ENCODE results near the gene LMX1A.

The LMX1A gene

DNA sequence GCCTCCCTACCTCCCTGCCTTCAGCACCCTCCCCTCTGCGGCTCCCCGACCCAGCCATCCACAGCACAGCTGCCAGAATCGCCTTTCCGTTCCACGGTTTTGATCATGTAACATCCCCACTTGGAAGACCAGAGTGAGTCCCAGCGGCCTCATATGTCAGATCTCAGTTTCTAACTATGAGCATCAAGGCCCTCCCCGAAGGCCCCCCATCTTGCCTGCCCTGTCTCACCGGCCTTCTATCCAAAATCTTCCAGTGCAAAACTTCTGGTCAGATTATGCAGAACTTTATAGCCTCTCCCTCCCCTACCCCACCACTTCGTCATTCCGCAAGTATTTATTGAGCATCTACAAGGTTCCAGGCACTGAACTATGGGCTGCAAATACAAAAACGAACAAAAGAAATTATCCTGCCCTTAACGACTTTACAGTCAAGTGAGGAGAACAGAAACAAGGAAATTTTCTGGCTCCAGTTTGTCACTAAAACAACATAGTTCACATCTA, 20.3 kb upstream of the LMX1A start:
- Mint-ChIP-seq H3K27ac (no peak overlapping the region), H3K36me3 (no peaks in the 10 kb centered on the region), H3K27me3 (peaks cover 44% of the 10 kb centered on the region), H3K4me1 (ENCODE audit: low read depth) (peaks cover 19% of the 10 kb centered on the region), H3K4me3 (peak overlapping the region; percentile 81), H3K9me3 (ENCODE audit: low read depth) (no peaks in the 10 kb centered on the region)

DNA sequence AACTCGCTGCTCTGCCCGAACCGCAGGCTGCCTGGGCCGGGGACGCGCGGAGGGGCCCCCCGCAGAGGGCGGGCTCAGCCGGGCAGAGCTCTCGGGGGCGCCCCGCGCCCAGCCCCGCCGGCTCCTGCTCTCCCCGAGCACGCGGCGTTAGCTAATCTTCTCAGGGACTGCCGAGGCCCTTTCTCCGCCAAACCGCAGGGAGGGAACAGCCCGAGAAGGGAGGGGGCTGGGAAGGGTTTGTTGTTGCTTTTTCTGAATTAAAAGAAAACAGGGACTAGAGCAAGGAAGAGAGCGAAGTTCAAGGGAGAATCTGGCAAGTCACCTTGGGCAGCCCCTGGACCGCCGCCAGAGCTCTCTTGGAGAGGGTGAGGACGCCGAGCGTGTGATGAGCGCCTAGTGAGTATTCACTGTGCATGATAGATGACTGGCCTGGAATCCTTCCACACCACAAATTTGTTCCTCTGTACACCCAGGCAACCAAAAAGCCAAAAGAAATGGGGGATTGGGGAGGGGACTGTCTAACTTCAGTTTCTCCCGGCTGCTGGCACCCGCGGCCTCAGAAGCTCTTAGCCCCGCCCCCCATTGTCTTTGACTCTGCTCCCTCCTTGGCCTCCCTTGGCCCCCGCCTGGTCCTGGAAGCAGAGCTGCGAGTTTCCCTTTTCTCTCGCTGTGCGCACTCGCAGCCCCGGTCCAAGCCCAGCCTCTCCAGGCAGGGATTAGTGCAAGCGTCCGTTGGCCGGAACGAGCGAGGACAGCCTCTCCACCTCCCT, 19.7 kb upstream of the LMX1A start:
- Mint-ChIP-seq H3K9me3 (ENCODE audit: low read depth) (no peaks in the 10 kb centered on the region), H3K27ac (no peak overlapping the region)

DNA sequence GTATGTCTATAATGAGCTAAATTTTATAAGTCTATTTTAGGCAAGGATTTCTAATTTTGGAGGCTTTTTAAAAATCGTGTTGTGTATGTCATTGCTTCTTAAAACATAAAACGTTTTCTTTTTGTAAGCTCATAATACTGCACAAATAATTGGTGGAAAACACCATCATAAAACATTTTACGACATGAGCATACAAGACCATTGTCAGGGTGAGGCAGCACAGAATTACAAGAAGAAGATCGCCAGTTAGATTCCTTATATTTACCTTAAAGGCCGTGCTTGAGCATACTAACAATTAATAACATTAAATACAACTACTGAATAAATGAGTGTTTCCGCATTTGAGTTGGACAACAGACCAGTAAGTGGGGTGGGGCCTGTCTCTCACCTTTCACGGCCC, 19.1 kb upstream of the LMX1A start:
- Mint-ChIP-seq H3K4me3 (peak overlapping the region; percentile 40), H3K36me3 (no peaks in the 10 kb centered on the region), H3K9me3 (ENCODE audit: low read depth) (no peaks in the 10 kb centered on the region), H3K4me1 (ENCODE audit: low read depth) (peaks cover 19% of the 10 kb centered on the region), H3K27ac (no peak overlapping the region), H3K27me3 (peaks cover 51% of the 10 kb centered on the region)

More for the DNA sequence above, 19.7 kb upstream of the LMX1A start:
- Mint-ChIP-seq H3K4me3 (peak overlapping the region; percentile 81), H3K27me3 (peaks cover 48% of the 10 kb centered on the region), H3K4me1 (ENCODE audit: low read depth) (peaks cover 19% of the 10 kb centered on the region), H3K36me3 (no peaks in the 10 kb centered on the region)

DNA sequence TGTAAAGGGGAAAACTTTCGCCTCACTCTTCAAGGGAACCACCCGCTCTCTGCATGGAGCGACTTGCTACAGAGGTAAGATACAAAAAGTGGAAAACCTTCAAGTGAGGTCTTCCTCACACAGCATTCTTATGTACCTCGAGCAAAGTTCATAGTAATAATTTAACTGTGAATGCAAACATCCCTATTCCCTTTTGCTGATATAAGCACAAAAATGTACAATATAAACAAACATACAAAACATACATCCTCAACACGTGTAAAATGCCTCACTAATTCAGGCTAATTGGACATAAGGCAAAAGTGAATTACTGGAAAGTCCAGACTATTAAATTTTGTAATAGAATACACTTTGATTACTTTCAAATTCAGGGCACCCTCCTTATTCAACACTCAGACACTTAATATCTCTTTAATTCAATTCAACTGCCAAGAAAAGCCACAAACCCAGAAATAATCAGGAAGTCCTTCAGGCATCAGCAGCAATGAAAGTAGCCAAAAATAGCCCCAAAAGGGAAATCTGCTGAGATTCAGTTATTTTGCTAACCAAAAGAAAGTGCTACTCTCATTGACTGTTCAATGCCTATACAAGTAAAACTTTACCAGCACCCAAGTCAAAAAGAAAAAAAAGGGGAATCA, 15.2 kb upstream of the LMX1A start:
- no peak overlapping the region for H3K4me3 Mint-ChIP-seq
- H3K27ac Mint-ChIP-seq = no peak overlapping the region
- peaks cover 13% of the 10 kb centered on the region for H3K4me1 Mint-ChIP-seq (ENCODE audit: low read depth)
- no peaks in the 10 kb centered on the region for H3K9me3 Mint-ChIP-seq (ENCODE audit: low read depth)
- peaks cover 52% of the 10 kb centered on the region for H3K27me3 Mint-ChIP-seq
- no peaks in the 10 kb centered on the region for H3K36me3 Mint-ChIP-seq

DNA sequence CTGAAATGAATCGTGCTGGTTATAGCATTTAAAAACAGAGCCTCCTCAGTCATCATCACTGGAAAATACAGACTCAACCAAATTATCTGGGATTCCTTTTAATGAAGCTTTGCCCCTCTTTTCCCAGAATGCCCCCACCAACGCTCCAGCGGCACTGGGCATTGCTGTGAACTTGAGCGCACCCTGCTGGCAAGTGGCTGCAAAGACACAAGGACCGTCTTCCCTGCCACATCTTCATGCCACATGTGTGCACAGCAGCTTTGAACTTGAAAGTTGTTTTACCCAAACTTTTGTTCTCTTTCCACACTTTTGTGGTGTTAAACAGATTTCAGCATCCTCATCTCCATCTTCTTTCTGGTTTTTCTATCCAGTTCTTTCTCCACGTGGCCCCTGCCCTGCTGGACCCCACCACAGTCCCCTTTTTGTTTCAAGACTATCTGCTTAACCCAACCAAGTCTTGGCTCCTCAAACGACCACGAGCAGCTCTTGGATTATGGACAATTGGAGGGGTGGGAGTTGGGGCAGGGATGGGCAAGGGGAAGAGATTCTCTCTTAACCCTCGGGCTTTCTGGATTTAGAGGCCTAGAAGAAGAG, 12.8 kb upstream of the LMX1A start:
- Mint-ChIP-seq H3K27ac (no peak overlapping the region), H3K27me3 (peaks cover 46% of the 10 kb centered on the region), H3K4me1 (ENCODE audit: low read depth) (no peaks in the 10 kb centered on the region), H3K4me3 (no peak overlapping the region), H3K36me3 (no peaks in the 10 kb centered on the region), H3K9me3 (ENCODE audit: low read depth) (no peaks in the 10 kb centered on the region)

DNA sequence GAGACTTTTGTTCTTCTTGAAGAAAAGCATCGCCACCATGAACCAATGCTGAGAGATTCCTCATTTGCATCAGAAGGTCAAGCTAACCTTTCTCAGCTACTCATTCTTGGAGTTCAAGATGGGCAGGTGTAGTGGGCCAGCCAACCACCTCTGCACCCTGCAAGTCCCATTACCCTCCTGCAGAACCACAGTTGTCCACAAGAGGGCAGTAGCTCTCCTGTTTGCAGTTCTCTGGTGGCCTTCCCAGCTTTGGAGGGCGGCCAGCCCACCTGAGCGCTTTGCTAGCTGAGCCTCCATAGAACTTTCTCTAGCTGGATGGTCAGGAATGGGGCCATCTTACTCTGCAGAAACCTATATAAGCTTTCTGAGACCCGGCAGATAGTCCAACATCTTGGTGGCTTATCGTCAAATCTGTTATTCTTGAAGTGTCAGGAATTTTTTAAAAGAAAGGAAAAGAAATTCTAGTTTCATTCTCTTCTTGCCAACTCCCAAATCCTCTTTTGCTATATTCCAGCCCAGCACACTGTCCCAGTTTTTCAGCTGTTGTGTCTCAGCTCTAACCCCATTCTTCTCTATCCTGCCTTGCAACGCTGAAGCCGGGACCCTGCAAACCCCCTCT, 11.0 kb upstream of the LMX1A start:
- peaks cover 32% of the 10 kb centered on the region for H3K27me3 Mint-ChIP-seq
- H3K4me3 Mint-ChIP-seq = no peak overlapping the region

DNA sequence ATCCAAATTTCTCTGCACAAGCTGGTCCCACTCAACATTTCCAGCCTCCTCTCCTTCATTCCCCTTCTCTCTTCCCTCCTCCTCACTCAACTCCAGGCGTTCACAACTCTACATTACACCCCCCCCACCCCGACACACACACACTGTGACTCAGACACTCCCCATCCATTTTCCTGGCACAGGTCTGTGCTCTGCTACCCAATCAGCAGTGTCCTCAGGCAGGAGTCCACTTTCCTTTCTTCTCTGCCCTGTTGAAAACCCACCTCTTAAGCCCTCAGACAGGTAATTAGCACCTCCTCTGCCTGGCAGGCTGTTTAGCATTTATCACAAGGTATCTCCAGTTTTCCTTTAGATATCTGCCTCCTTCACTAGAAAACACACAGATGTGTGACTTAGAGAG, 8.8 kb upstream of the LMX1A start:
- H3K9me3 Mint-ChIP-seq (ENCODE audit: low read depth) = no peaks in the 10 kb centered on the region
- no peaks in the 10 kb centered on the region for H3K4me1 Mint-ChIP-seq (ENCODE audit: low read depth)
- no peak overlapping the region for H3K27ac Mint-ChIP-seq
- no peaks in the 10 kb centered on the region for H3K36me3 Mint-ChIP-seq
- peaks cover 27% of the 10 kb centered on the region for H3K27me3 Mint-ChIP-seq
- no peak overlapping the region for H3K4me3 Mint-ChIP-seq

More for the DNA sequence above, 11.0 kb upstream of the LMX1A start:
- Mint-ChIP-seq H3K36me3 (no peaks in the 10 kb centered on the region), H3K27ac (no peak overlapping the region), H3K4me1 (ENCODE audit: low read depth) (no peaks in the 10 kb centered on the region), H3K9me3 (ENCODE audit: low read depth) (no peaks in the 10 kb centered on the region)

DNA sequence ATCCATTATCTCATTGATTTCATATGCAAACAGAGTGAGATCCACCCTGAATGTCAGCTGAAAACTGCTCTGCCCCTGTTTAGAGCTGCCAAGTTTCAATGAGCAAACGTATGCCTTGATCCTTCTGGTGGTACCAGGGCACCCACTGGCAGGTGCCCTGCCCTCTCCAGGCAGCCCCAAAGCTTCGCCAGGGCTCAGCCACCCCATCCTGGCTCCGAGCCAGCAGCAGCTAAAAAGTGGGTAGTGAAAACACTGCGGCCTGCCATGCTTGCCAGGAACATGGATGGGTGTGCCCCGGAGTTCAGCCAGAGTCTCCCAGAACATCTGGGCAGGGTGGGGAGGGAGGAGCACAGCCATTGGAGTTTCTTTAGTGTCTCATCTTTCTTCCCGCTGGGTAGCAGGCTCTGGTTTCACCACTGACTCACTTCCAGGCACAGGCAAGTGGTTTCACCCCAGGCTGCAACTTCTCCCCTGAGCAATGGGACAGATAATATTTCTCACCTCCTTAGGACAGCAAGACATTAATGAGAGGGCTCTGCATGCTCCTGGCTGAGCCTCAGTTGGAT, 8.1 kb upstream of the LMX1A start:
- H3K27me3 Mint-ChIP-seq = peaks cover 29% of the 10 kb centered on the region
- no peak overlapping the region for H3K4me3 Mint-ChIP-seq
- H3K4me1 Mint-ChIP-seq (ENCODE audit: low read depth) = no peaks in the 10 kb centered on the region
- H3K27ac Mint-ChIP-seq = no peak overlapping the region
- H3K36me3 Mint-ChIP-seq = no peaks in the 10 kb centered on the region
- no peaks in the 10 kb centered on the region for H3K9me3 Mint-ChIP-seq (ENCODE audit: low read depth)

DNA sequence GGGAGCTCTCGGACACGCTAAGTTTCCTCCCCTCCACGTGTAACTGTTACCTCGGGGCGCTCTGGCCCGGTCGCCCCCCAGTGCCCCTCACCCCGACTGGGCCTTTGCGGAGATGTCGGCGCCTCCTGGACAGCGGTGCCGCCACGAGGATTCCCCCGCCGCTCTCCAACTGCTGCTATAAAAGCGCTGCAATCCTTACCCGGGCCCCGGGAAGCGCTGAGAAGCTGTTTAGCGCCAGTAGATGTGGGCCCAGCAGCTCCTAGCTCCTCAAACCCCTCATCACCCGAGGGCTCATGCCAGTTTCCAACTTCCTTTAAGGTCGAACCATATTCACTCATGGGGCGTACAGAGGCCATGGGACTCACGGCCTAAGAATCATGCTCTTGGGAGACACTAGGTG, 361 bp upstream of the LMX1A start:
- Mint-ChIP-seq H3K36me3 (no peaks in the 10 kb centered on the region), H3K4me1 (ENCODE audit: low read depth) (peaks cover 17% of the 10 kb centered on the region), H3K27me3 (peaks cover 43% of the 10 kb centered on the region), H3K4me3 (no peak overlapping the region), H3K27ac (no peak overlapping the region), H3K9me3 (ENCODE audit: low read depth) (no peaks in the 10 kb centered on the region)

DNA sequence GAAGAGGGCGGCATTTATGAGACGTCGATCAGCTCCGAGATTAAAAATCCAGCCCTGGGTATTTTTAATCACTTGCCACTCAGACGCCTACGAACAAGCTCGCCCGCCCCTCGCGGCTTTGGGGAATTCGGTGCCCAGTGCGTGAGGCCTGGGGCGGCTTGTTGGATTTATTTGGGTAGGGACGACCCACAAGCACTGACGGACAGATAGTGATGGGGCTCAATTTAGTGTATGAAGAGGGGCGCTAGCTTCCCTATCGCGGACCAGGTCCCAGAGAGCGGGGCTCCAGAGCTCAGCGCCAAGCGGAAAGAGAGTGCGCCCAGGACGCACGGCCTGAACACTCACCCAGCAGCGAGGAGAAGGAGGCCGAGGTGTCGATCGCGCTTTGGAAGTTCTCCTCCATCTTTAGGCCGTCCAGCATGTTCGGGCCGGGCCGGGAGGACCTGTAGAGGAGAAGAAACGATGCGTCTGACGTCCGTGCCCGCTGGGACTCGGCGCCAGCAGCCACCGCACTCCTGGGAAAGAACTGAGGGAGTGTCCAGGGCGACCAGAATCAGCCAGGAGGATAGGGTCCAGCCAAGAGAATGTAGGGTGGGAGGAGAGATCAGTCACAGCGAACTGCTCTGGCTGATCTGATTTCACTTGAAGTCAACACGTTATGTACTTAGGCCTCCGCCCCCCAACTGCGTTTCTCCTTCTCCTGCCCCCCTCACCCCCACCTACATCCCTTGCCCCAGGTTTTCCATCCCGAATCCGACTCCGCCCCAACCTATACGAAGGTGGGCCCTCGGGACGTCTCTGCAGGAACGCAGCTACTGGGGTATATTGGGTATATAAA, 1.2 kb downstream of the LMX1A start:
- Mint-ChIP-seq H3K36me3 (no peaks in the 10 kb centered on the region), H3K4me1 (ENCODE audit: low read depth) (peaks cover 17% of the 10 kb centered on the region), H3K27me3 (peaks cover 39% of the 10 kb centered on the region), H3K4me3 (no peak overlapping the region), H3K9me3 (ENCODE audit: low read depth) (no peaks in the 10 kb centered on the region), H3K27ac (no peak overlapping the region)

DNA sequence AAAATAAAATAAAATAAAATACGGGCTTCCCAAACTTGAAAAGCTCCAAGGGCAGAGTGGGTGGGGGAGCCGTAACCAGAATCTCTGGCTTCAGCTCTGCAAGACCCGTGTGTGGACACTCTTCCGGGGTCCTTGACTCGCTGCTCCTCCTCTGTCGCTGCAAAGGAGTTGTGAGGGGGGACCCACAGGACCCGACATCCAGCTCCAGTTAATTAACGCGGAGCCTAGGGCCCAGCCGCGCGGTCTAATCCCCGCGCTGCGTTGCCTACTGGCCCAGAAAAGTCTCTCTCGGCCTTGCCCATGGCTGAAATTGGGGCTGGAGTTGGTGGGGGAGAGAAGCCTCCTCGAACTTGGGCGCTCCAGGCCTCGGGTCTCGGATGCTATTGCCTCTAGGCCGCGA, 1.8 kb downstream of the LMX1A start:
- no peaks in the 10 kb centered on the region for H3K36me3 Mint-ChIP-seq
- peaks cover 17% of the 10 kb centered on the region for H3K4me1 Mint-ChIP-seq (ENCODE audit: low read depth)
- peaks cover 36% of the 10 kb centered on the region for H3K27me3 Mint-ChIP-seq
- no peaks in the 10 kb centered on the region for H3K9me3 Mint-ChIP-seq (ENCODE audit: low read depth)
- no peak overlapping the region for H3K27ac Mint-ChIP-seq
- H3K4me3 Mint-ChIP-seq = no peak overlapping the region

DNA sequence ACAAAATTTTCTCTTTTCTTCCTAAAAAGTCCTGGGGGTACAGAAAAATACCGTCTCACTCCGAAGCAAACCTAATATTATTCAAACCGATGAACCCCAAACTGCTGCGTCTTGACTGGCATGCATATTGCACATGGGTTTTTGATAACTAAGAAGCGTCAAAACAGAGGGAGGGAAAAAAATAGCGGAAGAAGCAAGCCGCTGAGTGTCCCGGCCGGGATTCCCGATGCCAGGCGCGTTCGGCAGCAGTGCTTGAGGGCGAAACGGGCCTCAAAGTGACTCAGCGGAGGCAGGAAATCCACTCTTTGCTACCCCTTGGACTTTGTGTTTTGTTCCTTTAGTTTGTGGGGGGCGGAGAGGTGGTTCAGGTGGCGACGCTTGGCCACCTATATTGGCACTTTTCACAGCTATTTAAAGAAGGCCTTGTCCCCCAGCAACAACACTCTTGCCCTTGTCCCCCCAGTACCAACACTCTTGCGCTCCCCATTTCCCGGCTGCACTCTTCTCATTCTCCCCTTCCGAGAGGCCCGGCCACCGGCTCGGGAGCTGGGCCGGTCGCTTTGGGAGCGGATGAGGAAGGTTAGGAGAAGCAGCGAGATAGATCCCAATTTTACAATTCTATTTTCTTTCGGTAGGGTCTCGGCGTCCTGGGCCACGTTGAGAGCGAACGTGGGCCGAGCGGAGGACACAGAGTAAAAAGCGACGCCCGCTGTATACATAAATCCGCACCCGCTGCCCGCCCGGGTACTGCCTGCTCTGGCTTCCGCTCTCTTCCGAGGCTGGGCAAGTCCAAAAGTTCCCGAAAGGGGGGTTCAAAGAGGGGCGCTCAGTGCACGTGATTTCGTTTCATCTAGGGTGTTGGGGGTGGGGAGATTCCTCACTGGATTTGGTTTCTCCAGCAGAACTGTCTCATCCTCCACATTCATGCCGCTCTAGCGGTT, 2.5 kb downstream of the LMX1A start:
- Mint-ChIP-seq H3K9me3 (ENCODE audit: low read depth) (no peaks in the 10 kb centered on the region), H3K27me3 (peaks cover 40% of the 10 kb centered on the region), H3K27ac (no peak overlapping the region), H3K4me1 (ENCODE audit: low read depth) (peaks cover 17% of the 10 kb centered on the region), H3K36me3 (no peaks in the 10 kb centered on the region), H3K4me3 (peak overlapping the region; percentile 17)
